ENCODE data around the gene SLC16A6. TPM values are rescaled to one million over a fixed set of nuclear protein-coding genes. Genes with fewer than 3 reads are reported as not detected.
"Not testable (repeated sequence)": the region's sequence is repeated elsewhere in the genome, so short reads cannot be mapped to it uniquely, and the experiment has no call there.

Gene SLC16A6
- total RNA-seq, 1 donor from 2014 or later = 1.0 TPM

- no peak overlapping the region for H3K4me3 ChIP-seq (ENCODE audit: low read length in 3 of 3)
- H3K27me3 ChIP-seq (ENCODE audit: control insufficient read depth in 3 of 3, insufficient read depth in 3 of 3, low read length in 3 of 3) = no peaks in the 10 kb centered on the region
- H3K4me1 ChIP-seq (ENCODE audit: control insufficient read depth in 3 of 3, insufficient read depth in 3 of 3, low read length in 3 of 3) = peaks cover 0 to 6% (median 2%) of the 10 kb centered on the region in 3 donors
- H3K36me3 ChIP-seq (ENCODE audit: control insufficient read depth in 3 of 3, insufficient read depth in 3 of 3, low read length in 3 of 3) = no peaks in the 10 kb centered on the region
- no peaks in the 10 kb centered on the region for H3K9me3 ChIP-seq (ENCODE audit: control insufficient read depth in 3 of 3, low read length in 3 of 3)
- H3K27ac ChIP-seq (ENCODE audit: low read depth, low read length) = no peak overlapping the region
- no peak overlapping the region for H3K9ac ChIP-seq (ENCODE audit: low read depth in 1 of 3, low read length in 3 of 3)
Measured at GRCh38 chr17:68239632-68240366, 51.1 kb downstream of the SLC16A6 start.

GRCh38 chr17:68238871-68239253 lies 52.1 kb downstream of the SLC16A6 start:
- no peak overlapping the region for H3K27ac ChIP-seq (ENCODE audit: low read depth, low read length)
- H3K4me3 ChIP-seq (ENCODE audit: low read length in 3 of 3) = no peak overlapping the region
- H3K27me3 ChIP-seq (ENCODE audit: control insufficient read depth in 3 of 3, insufficient read depth in 3 of 3, low read length in 3 of 3) = no peaks in the 10 kb centered on the region
- no peaks in the 10 kb centered on the region for H3K36me3 ChIP-seq (ENCODE audit: control insufficient read depth in 3 of 3, insufficient read depth in 3 of 3, low read length in 3 of 3)
- peaks cover 0 to 6% (median 2%) of the 10 kb centered on the region in 3 donors for H3K4me1 ChIP-seq (ENCODE audit: control insufficient read depth in 3 of 3, insufficient read depth in 3 of 3, low read length in 3 of 3)
- H3K9me3 ChIP-seq (ENCODE audit: control insufficient read depth in 3 of 3, low read length in 3 of 3) = no peaks in the 10 kb centered on the region
- no peak overlapping the region for H3K9ac ChIP-seq (ENCODE audit: low read depth in 1 of 3, low read length in 3 of 3)

GRCh38 chr17:68238164-68238870 lies 52.6 kb downstream of the SLC16A6 start:
- Histone ChIP-seq H3K36me3 (ENCODE audit: control insufficient read depth in 3 of 3, insufficient read depth in 3 of 3, low read length in 3 of 3) (no peaks in the 10 kb centered on the region), H3K27ac (ENCODE audit: low read depth, low read length) (peak overlapping the region; percentile 62), H3K9me3 (ENCODE audit: control insufficient read depth in 3 of 3, low read length in 3 of 3) (no peaks in the 10 kb centered on the region), H3K4me1 (ENCODE audit: control insufficient read depth in 3 of 3, insufficient read depth in 3 of 3, low read length in 3 of 3) (peaks cover 0 to 6% (median 2%) of the 10 kb centered on the region in 3 donors), H3K4me3 (ENCODE audit: low read length in 3 of 3) (no peak overlapping the region), H3K9ac (ENCODE audit: low read depth in 1 of 3, low read length in 3 of 3) (no peak overlapping the region), H3K27me3 (ENCODE audit: control insufficient read depth in 3 of 3, insufficient read depth in 3 of 3, low read length in 3 of 3) (no peaks in the 10 kb centered on the region)

DNA sequence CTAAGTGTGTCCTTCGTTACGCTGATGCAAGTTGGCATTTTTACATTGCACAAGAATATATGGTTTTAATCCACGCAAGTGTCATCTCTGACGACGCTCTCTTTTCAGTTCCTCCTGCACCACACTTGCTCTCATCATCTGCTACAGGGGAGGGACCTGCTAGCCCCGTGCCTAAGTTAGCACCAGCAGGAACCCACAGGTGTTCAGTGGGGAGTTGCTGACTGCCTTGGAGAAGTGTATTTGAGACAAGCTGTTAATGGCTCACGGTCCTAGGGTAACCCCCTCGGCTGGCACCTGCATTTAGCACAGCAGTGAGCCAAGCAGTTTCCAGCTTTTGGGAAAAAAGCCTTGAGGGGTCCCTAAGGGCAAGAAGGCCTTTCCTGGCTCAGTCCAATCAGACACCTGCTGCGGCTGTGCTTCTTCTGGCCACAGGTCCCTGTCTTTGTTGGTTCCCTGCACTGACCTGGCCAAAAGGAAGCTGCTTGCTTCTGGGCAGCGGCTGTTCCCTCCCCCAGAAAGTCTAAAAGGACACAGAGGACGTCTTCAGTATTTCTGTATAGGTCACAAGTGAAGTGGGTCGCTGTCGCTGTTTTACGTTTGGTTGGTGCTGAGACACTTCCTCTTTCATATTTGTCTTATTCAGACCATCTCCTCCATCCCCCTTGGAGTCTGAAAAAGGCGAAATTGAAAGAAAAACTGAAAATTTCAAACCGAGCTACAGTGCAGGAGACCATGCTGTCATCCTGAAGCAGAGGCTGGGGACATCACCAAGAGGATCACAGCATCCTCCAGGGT lies 53.4 kb downstream of the SLC16A6 start:
- not testable (repeated sequence) for H3K4me3 ChIP-seq (ENCODE audit: low read length in 3 of 3); H3K27me3 ChIP-seq (ENCODE audit: control insufficient read depth in 3 of 3, insufficient read depth in 3 of 3, low read length in 3 of 3); H3K36me3 ChIP-seq (ENCODE audit: control insufficient read depth in 3 of 3, insufficient read depth in 3 of 3, low read length in 3 of 3); H3K9ac ChIP-seq (ENCODE audit: low read depth in 1 of 3, low read length in 3 of 3); H3K4me1 ChIP-seq (ENCODE audit: control insufficient read depth in 3 of 3, insufficient read depth in 3 of 3, low read length in 3 of 3); H3K9me3 ChIP-seq (ENCODE audit: control insufficient read depth in 3 of 3, low read length in 3 of 3)
- H3K27ac ChIP-seq (ENCODE audit: low read depth, low read length) = peak overlapping the region; percentile 62

GRCh38 chr17:68235336-68235791 lies 55.6 kb downstream of the SLC16A6 start:
- not testable (repeated sequence) for H3K4me3 ChIP-seq (ENCODE audit: low read length in 3 of 3); H3K4me1 ChIP-seq (ENCODE audit: control insufficient read depth in 3 of 3, insufficient read depth in 3 of 3, low read length in 3 of 3); H3K27me3 ChIP-seq (ENCODE audit: control insufficient read depth in 3 of 3, insufficient read depth in 3 of 3, low read length in 3 of 3); H3K36me3 ChIP-seq (ENCODE audit: control insufficient read depth in 3 of 3, insufficient read depth in 3 of 3, low read length in 3 of 3); H3K9me3 ChIP-seq (ENCODE audit: control insufficient read depth in 3 of 3, low read length in 3 of 3)
- Histone ChIP-seq H3K9ac (ENCODE audit: low read depth in 1 of 3, low read length in 3 of 3) (peak overlapping the region in 2 of 3 donors; percentile 43 to 60), H3K27ac (ENCODE audit: low read depth, low read length) (peak overlapping the region; percentile 76)

- H3K9me3 ChIP-seq (ENCODE audit: control insufficient read depth in 3 of 3, low read length in 3 of 3); H3K4me1 ChIP-seq (ENCODE audit: control insufficient read depth in 3 of 3, insufficient read depth in 3 of 3, low read length in 3 of 3); H3K4me3 ChIP-seq (ENCODE audit: low read length in 3 of 3); H3K27me3 ChIP-seq (ENCODE audit: control insufficient read depth in 3 of 3, insufficient read depth in 3 of 3, low read length in 3 of 3); H3K36me3 ChIP-seq (ENCODE audit: control insufficient read depth in 3 of 3, insufficient read depth in 3 of 3, low read length in 3 of 3); H3K9ac ChIP-seq (ENCODE audit: low read depth in 1 of 3, low read length in 3 of 3): not testable (repeated sequence)
- peak overlapping the region; percentile 76 for H3K27ac ChIP-seq (ENCODE audit: low read depth, low read length)
Measured at GRCh38 chr17:68234726-68235335, 56.1 kb downstream of the SLC16A6 start.

GRCh38 chr17:68232741-68233140 lies 58.2 kb downstream of the SLC16A6 start:
- H3K27me3 ChIP-seq (ENCODE audit: control insufficient read depth in 3 of 3, insufficient read depth in 3 of 3, low read length in 3 of 3); H3K36me3 ChIP-seq (ENCODE audit: control insufficient read depth in 3 of 3, insufficient read depth in 3 of 3, low read length in 3 of 3); H3K27ac ChIP-seq (ENCODE audit: low read depth, low read length); H3K9ac ChIP-seq (ENCODE audit: low read depth in 1 of 3, low read length in 3 of 3); H3K4me3 ChIP-seq (ENCODE audit: low read length in 3 of 3); H3K9me3 ChIP-seq (ENCODE audit: control insufficient read depth in 3 of 3, low read length in 3 of 3): not testable (repeated sequence)
- H3K4me1 ChIP-seq (ENCODE audit: control insufficient read depth in 3 of 3, insufficient read depth in 3 of 3, low read length in 3 of 3) = peaks cover 0 to 10% (median 4%) of the 10 kb centered on the region in 3 donors

DNA sequence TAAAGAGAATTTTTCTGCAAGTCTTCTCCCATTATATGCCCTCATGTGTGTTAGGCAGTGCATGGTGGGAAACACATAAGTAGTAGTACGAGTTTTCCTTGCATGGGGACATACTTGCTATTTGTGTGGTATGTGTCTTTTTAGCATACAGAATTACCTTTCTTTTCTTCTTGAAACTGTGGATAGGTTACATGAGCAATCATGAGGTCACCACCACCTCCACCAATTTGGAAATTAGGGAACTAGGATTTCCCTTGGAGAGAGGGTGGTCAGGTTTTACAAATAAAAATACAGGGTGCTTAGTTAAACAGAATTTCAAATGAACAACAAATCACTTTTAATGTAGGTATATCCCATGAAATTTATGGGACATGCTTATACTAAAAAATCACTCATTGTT lies 59.4 kb downstream of the SLC16A6 start:
- Histone ChIP-seq H3K27ac (ENCODE audit: low read depth, low read length) (no peak overlapping the region), H3K9ac (ENCODE audit: low read depth in 1 of 3, low read length in 3 of 3) (no peak overlapping the region), H3K27me3 (ENCODE audit: control insufficient read depth in 3 of 3, insufficient read depth in 3 of 3, low read length in 3 of 3) (no peaks in the 10 kb centered on the region), H3K36me3 (ENCODE audit: control insufficient read depth in 3 of 3, insufficient read depth in 3 of 3, low read length in 3 of 3) (no peaks in the 10 kb centered on the region), H3K4me3 (ENCODE audit: low read length in 3 of 3) (no peak overlapping the region), H3K4me1 (ENCODE audit: control insufficient read depth in 3 of 3, insufficient read depth in 3 of 3, low read length in 3 of 3) (peaks cover 0 to 10% (median 4%) of the 10 kb centered on the region in 3 donors), H3K9me3 (ENCODE audit: control insufficient read depth in 3 of 3, low read length in 3 of 3) (no peaks in the 10 kb centered on the region)

- not testable (repeated sequence) for H3K36me3 ChIP-seq (ENCODE audit: control insufficient read depth in 3 of 3, insufficient read depth in 3 of 3, low read length in 3 of 3); H3K27ac ChIP-seq (ENCODE audit: low read depth, low read length); H3K27me3 ChIP-seq (ENCODE audit: control insufficient read depth in 3 of 3, insufficient read depth in 3 of 3, low read length in 3 of 3); H3K9me3 ChIP-seq (ENCODE audit: control insufficient read depth in 3 of 3, low read length in 3 of 3); H3K4me3 ChIP-seq (ENCODE audit: low read length in 3 of 3); H3K9ac ChIP-seq (ENCODE audit: low read depth in 1 of 3, low read length in 3 of 3)
- H3K4me1 ChIP-seq (ENCODE audit: control insufficient read depth in 3 of 3, insufficient read depth in 3 of 3, low read length in 3 of 3) = peaks cover 0 to 10% (median 4%) of the 10 kb centered on the region in 3 donors
Measured at GRCh38 chr17:68231131-68231530, 59.8 kb downstream of the SLC16A6 start.
